ENCODE data around the gene RPL18.

DNA sequence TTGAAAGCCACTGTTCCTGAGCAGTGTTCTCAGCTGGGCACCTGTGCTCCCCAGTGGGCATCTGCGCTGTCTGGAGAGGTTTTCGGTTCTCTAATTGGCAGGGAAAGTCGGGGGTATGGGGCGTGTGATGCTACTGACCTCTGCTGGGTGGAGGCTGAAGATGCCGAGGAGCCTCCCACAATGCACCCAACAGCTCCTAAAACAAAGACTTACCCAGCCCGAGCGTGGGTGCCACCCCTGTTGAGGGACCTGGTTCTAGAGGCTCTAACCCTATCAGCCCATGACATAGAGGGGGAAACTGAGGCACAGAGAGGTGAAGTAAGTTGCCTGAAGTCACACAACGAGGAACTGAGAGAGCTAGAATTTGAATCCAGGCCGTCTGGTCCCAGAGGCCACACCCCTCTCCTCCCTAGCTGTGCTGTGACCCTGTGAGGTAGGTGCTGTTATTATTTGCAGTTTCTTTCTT lies 10.1 kb downstream of the RPL18 start:
- TF ChIP-seq, protein P1, sequence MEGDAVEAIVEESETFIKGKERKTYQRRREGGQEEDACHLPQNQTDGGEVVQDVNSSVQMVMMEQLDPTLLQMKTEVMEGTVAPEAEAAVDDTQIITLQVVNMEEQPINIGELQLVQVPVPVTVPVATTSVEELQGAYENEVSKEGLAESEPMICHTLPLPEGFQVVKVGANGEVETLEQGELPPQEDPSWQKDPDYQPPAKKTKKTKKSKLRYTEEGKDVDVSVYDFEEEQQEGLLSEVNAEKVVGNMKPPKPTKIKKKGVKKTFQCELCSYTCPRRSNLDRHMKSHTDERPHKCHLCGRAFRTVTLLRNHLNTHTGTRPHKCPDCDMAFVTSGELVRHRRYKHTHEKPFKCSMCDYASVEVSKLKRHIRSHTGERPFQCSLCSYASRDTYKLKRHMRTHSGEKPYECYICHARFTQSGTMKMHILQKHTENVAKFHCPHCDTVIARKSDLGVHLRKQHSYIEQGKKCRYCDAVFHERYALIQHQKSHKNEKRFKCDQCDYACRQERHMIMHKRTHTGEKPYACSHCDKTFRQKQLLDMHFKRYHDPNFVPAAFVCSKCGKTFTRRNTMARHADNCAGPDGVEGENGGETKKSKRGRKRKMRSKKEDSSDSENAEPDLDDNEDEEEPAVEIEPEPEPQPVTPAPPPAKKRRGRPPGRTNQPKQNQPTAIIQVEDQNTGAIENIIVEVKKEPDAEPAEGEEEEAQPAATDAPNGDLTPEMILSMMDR (conservative IDR thresholded peaks at IDR 0.05; ENCODE audit: low read depth, low read length) = peak; percentile 55
- TF ChIP-seq EZH2 (IDR thresholded peaks at IDR 0.05; ENCODE audit: low read length, unreplicated experiment) = no peak
